Immature natural killer cell (primary cell): Measurements from ENCODE around the gene IGSF21. TPM values are rescaled to one million over a fixed set of nuclear protein-coding genes. Genes with fewer than 3 reads are reported as not detected.

Experiments used
- DNase-seq, 3 donors: peaks; one replicate each; pipeline ENCODE4 v3.0.0; 2022; ENCODE audit warnings: mixed read lengths in 1 of 3
- H3K27ac Mint-ChIP-seq, 6 donors: one replicate each; pipeline ENCODE4 v1.8.0; 2020; ENCODE audit warnings: mixed read lengths in 6 of 6, mild to moderate bottlenecking in 5 of 6, inconsistent platforms in 4 of 6, moderate library complexity in 3 of 6
- H3K27me3 Mint-ChIP-seq, 3 donors: one replicate each; pipeline ENCODE4 v1.8.0; 2020 to 2021; ENCODE audit warnings: low read depth in 3 of 3, mild to moderate bottlenecking in 3 of 3, mixed read lengths in 3 of 3, moderate library complexity in 3 of 3, inconsistent platforms in 1 of 3
- H3K36me3 Mint-ChIP-seq, 3 donors: one replicate each; pipeline ENCODE4 v1.8.0; 2020; ENCODE audit warnings: mixed read lengths in 3 of 3, inconsistent platforms in 2 of 3, mild to moderate bottlenecking in 2 of 3
- H3K4me1 Mint-ChIP-seq, 2 donors: one replicate each; pipeline ENCODE4 v1.8.0; 2020; ENCODE audit warnings: inconsistent platforms in 2 of 2, mild to moderate bottlenecking in 2 of 2, mixed read lengths in 2 of 2, moderate library complexity in 1 of 2
- H3K4me3 Mint-ChIP-seq, 5 donors: one replicate each; pipeline ENCODE4 v1.8.0; 2020; ENCODE audit warnings: mild to moderate bottlenecking in 5 of 5, mixed read lengths in 5 of 5, inconsistent platforms in 3 of 5, moderate library complexity in 3 of 5
- H3K9me3 Mint-ChIP-seq, 6 donors: one replicate each; pipeline ENCODE4 v1.8.0; 2020; ENCODE audit warnings: mild to moderate bottlenecking in 6 of 6, mixed read lengths in 6 of 6, inconsistent platforms in 4 of 6, moderate library complexity in 3 of 6
- polyA plus RNA-seq, 3 donors: library from polyadenylated mRNA; unstranded; fragments of 300-500 nt; fragmentation: Illumina TruSeq; gene quantifications; one replicate each; pipeline ENCODE4 v1.2.3, GENCODE V29; 2021

Gene IGSF21
- polyA plus RNA-seq, 3 donors from 2014 or later = not detected

DNA sequence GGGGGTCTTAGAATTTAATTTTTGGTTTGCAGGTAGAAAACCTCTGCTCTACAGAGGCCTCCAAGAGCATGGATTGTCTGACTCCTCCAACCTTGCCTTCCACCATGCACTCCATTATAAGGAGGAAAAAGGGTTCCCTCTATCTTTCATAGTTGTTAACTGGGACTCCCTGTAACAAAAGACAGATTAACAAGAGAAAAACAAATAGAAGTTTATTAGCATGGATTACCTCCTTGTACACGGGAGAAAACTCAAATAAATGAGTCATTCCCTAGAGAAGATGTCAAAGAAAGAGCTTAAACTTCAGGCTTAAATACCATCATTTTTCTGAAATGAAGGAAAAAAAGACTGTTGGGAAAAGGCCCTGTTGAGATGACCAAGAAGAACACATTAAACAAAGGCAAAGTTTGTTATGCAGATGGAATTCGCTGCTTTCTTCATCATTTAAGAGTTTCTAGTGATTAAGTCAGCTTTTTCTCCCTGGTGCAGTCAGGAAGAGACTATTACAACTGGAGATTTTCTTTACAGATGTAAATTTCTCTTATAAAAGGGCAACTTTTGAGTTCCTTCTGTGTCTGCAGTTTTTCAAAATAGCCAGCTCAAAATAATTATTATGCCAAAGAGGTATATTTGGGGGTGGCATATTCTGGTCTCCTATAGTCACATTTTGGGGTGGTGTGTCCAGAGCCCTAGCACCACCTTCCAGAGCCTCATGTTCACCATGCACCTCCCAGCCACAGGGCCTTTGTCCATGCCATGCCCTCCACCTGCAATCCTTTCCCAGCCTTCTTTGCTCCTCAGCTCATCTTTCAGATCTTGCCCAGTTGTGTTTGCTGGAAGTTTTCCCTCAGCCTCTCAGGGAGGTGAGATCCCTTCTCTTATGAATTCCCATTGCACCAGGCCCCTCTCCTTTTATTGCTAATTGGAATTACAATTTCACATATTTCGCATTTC, 310.0 kb downstream of the IGSF21 start:
- Mint-ChIP-seq H3K4me3 (no peak overlapping the region), H3K4me1 (no peaks in the 10 kb centered on the region), H3K27ac (no peak overlapping the region), H3K27me3 (peaks cover 4 to 10% (median 5%) of the 10 kb centered on the region in 3 donors), H3K36me3 (no peaks in the 10 kb centered on the region), H3K9me3 (peaks cover 0 to 1% (median 0%) of the 10 kb centered on the region in 6 donors)
- DNase-seq = no peak

DNA sequence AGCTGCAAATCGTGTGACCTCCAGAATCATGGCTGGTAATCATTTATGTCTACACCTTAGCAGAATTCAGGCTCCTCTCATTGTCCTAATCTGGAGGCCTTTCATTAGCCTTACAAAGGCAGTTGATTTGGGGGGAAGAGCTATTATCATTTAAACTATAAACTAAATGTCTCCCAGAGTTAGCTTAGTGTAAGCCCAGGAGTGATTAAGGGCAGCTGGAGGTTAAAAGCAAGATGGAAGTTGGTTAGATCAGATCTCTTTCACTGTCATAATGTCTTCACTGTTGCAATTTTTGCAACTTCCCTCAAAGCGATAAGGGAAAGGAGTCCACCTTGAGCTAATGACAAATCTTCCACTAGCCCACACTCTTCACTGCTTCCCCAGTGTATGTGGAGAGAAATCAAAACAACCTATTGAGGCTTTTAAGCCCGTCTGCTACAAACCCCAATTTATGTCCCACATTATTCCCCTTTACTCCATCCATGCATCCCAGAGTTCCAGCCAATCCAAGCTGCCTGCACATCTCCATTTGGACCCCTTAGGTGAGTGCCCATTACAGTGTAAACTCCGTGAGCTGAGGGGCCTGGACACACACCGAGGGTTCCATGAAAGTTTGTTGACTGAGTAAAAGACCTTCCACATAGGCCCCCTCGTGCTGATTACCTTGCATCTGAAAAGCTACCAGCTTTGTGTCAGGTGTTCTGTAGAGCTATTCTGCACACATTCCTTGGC, 311.7 kb downstream of the IGSF21 start:
- no peak for DNase-seq
- Mint-ChIP-seq H3K27me3 (peaks cover 4 to 9% (median 7%) of the 10 kb centered on the region in 3 donors), H3K27ac (no peak overlapping the region)

GRCh38 chr1:18419845-18420184, 312.2 kb downstream of the IGSF21 start:
- DNase-seq = no peak
- Mint-ChIP-seq H3K4me3 (no peak overlapping the region), H3K27ac (no peak overlapping the region), H3K9me3 (peaks cover 0 to 2% (median 0%) of the 10 kb centered on the region in 6 donors), H3K36me3 (no peaks in the 10 kb centered on the region), H3K27me3 (peaks cover 4 to 8% (median 6%) of the 10 kb centered on the region in 3 donors), H3K4me1 (no peaks in the 10 kb centered on the region)

More for the DNA sequence above, 311.7 kb downstream of the IGSF21 start:
- no peaks in the 10 kb centered on the region for H3K36me3 Mint-ChIP-seq
- peaks cover 0 to 1% (median 0%) of the 10 kb centered on the region in 6 donors for H3K9me3 Mint-ChIP-seq
- H3K4me3 Mint-ChIP-seq = no peak overlapping the region
- H3K4me1 Mint-ChIP-seq = no peaks in the 10 kb centered on the region

GRCh38 chr1:18422076-18422777, 314.6 kb downstream of the IGSF21 start:
- Mint-ChIP-seq H3K27ac (no peak overlapping the region), H3K4me1 (no peaks in the 10 kb centered on the region), H3K9me3 (peaks cover 0 to 13% (median 3%) of the 10 kb centered on the region in 6 donors), H3K36me3 (no peaks in the 10 kb centered on the region), H3K27me3 (peaks cover 4 to 8% (median 4%) of the 10 kb centered on the region in 3 donors), H3K4me3 (no peak overlapping the region)
- no peak for DNase-seq

DNA sequence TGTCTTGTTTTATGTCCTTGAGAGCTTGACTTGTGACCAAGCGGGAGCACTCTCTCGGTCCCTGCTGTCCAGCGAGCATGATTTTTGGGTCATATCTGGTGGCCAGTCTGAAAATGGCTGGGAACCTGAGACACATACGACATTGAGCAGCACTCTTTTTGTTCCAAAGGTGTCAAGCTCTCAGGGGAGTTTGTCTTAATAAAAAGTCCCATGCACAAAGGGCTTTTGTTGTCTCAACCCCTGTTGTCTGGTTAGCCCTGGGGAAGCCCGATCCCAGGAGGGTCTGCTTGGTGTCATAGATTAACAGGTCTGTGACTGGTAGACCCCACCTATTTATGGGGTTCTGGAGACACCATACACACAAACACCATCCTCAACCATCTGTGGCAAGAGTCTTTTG, 315.4 kb downstream of the IGSF21 start:
- no peak overlapping the region for H3K27ac Mint-ChIP-seq
- peaks cover 0 to 13% (median 4%) of the 10 kb centered on the region in 6 donors for H3K9me3 Mint-ChIP-seq
- no peaks in the 10 kb centered on the region for H3K4me1 Mint-ChIP-seq
- no peaks in the 10 kb centered on the region for H3K36me3 Mint-ChIP-seq
- peaks cover 4 to 8% (median 4%) of the 10 kb centered on the region in 3 donors for H3K27me3 Mint-ChIP-seq
- no peak overlapping the region for H3K4me3 Mint-ChIP-seq
- DNase-seq = no peak

DNA sequence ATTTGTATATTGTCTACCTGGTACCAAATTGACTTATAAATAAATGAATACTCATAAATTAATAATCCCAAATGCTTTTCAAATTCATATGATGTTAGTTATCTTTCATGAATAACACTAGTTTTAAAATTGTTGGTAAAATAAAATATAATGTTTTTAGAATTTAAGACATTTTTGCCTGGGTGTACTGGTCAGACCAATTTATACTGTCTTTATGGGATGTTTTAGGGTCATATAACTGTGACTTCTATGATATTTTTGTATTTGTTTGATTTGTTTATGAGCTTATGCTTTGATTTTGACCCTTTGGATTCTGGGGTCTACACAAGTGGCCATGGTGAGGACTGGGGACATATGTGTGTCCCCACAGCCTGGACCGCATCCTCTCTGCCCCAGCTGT, 319.0 kb downstream of the IGSF21 start:
- Mint-ChIP-seq H3K27me3 (peaks cover 3 to 9% (median 8%) of the 10 kb centered on the region in 3 donors), H3K36me3 (no peaks in the 10 kb centered on the region), H3K9me3 (peaks cover 0 to 13% (median 4%) of the 10 kb centered on the region in 6 donors), H3K4me3 (no peak overlapping the region), H3K27ac (no peak overlapping the region), H3K4me1 (no peaks in the 10 kb centered on the region)
- no peak for DNase-seq
